Osteoblast (primary cell): Measurements from ENCODE around the gene TOB1. TPM values are rescaled to one million over a fixed set of nuclear protein-coding genes. Genes with fewer than 3 reads are reported as not detected.
A peak's percentile ranks its signal among the peaks of the same experiment; 100 is the strongest.

Experiments
- DNase-seq: peaks from one replicate; pipeline ENCODE4 v3.0.0; 2011; ENCODE audit warnings: low spot score, mixed read lengths; ENCODE audit not compliant: insufficient read length; ENCODE audit errors: missing footprints
- H2AFZ ChIP-seq: 2 replicates; pipeline ENCODE4 v1.6.0; 2011; ENCODE audit warnings: mild to moderate bottlenecking, low read length
- H3K27ac ChIP-seq: 2 replicates; pipeline ENCODE4 v1.5.1; 2011; ENCODE audit warnings: mild to moderate bottlenecking, low read depth, low read length, moderate library complexity
- H3K27me3 ChIP-seq: 2 replicates; pipeline ENCODE4 v1.6.0; 2012; ENCODE audit warnings: mild to moderate bottlenecking, control low read depth, inconsistent platforms, low read length, moderate library complexity; ENCODE audit not compliant: insufficient read depth
- H3K36me3 ChIP-seq: 2 replicates; pipeline ENCODE4 v1.5.1; 2011; ENCODE audit warnings: mild to moderate bottlenecking, low read length, control low read depth, moderate library complexity; ENCODE audit not compliant: insufficient read depth
- H3K4me1 ChIP-seq: 2 replicates; pipeline ENCODE4 v1.5.1; 2011; ENCODE audit warnings: mild to moderate bottlenecking, low read length, control low read depth, moderate library complexity; ENCODE audit not compliant: insufficient read depth
- H3K4me2 ChIP-seq: 2 replicates; pipeline ENCODE4 v1.6.0; 2011; ENCODE audit warnings: mild to moderate bottlenecking, low read length; ENCODE audit not compliant: insufficient read depth
- H3K4me3 ChIP-seq: fragments of 200-600 bp; sonication (generic); 3 replicates; pipeline ENCODE4 v1.5.1; 2012; ENCODE audit warnings: mild to moderate bottlenecking, low read length, inconsistent platforms; ENCODE audit not compliant: insufficient read depth
- H3K79me2 ChIP-seq: 2 replicates; pipeline ENCODE4 v1.6.0; 2012; ENCODE audit warnings: mild to moderate bottlenecking, low read length, control low read depth, inconsistent platforms; ENCODE audit not compliant: insufficient read depth
- H3K9me3 ChIP-seq: 2 replicates; pipeline ENCODE4 v1.5.1; 2011; ENCODE audit warnings: low read depth, low read length, control low read depth
- H4K20me1 ChIP-seq: 2 replicates; pipeline ENCODE4 v1.6.0; 2012; ENCODE audit warnings: mild to moderate bottlenecking, low read length, control low read depth; ENCODE audit not compliant: insufficient read depth
- total RNA-seq: library from RNA; depleted of rRNA; stranded (reverse); fragments of >200 nt; gene quantifications from 2 replicates; pipeline ENCODE4 v1.2.3, GENCODE V29; 2012
- TF ChIP-seq, protein P1 (sequence below): IDR thresholded peaks from 2 replicates; pipeline ENCODE4 v1.5.1; 2011; ENCODE audit warnings: mild to moderate bottlenecking, low read depth, low read length, moderate library complexity; ENCODE audit errors: extremely low read depth

The TOB1 gene
- total RNA-seq, 1 donor, result 18.8 TPM

DNA sequence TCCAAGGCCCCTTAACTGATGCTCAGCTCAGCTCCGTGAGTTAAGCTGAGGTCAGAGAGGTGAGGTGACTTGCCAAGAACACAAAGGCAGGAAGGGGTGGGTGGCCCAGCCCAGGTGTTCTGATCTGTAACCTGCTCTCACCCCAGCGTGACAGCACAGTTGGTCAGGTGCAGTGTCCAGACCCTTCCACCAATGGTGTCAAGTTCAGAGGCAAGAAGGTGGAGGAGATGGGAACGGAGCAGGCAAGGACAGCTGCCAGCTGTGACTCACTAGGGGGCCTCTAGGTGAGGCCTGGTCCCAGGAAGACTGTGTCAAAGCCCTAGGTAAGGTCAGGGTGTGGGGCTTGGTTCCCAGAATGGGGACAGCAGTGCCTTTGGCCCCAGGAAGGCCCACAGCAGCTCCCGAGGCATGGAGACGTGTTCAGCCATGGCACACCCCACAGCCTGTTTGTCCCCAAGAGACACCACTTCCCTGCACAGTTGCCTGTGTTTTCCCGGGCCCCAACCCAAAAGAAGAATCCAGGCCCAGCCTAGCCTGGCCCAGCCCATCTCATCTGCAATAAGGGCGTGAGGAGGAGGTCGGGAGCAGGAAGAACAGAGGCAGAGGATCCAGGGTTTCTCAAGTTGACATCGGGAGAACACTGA is 23.5 kb downstream of the TOB1 start:
- Histone ChIP-seq H3K79me2 (no peaks in the 10 kb centered on the region), H4K20me1 (no peaks in the 10 kb centered on the region), H3K27ac (no peak overlapping the region), H3K36me3 (no peaks in the 10 kb centered on the region), H3K27me3 (no peaks in the 10 kb centered on the region), H3K4me3 (no peak overlapping the region), H3K4me2 (no peak overlapping the region), H3K9me3 (no peaks in the 10 kb centered on the region), H3K4me1 (peaks cover 10% of the 10 kb centered on the region), H2AFZ (no peak overlapping the region)
- peak; percentile 27 for DNase-seq
- TF ChIP-seq, protein P1, sequence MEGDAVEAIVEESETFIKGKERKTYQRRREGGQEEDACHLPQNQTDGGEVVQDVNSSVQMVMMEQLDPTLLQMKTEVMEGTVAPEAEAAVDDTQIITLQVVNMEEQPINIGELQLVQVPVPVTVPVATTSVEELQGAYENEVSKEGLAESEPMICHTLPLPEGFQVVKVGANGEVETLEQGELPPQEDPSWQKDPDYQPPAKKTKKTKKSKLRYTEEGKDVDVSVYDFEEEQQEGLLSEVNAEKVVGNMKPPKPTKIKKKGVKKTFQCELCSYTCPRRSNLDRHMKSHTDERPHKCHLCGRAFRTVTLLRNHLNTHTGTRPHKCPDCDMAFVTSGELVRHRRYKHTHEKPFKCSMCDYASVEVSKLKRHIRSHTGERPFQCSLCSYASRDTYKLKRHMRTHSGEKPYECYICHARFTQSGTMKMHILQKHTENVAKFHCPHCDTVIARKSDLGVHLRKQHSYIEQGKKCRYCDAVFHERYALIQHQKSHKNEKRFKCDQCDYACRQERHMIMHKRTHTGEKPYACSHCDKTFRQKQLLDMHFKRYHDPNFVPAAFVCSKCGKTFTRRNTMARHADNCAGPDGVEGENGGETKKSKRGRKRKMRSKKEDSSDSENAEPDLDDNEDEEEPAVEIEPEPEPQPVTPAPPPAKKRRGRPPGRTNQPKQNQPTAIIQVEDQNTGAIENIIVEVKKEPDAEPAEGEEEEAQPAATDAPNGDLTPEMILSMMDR, result no peak

- H3K4me2 ChIP-seq, result no peak overlapping the region
- no peaks in the 10 kb centered on the region for H3K9me3 ChIP-seq
- TF ChIP-seq, protein P1, result peak; percentile 92
- no peaks in the 10 kb centered on the region for H3K79me2 ChIP-seq
- H3K27me3 ChIP-seq, result no peaks in the 10 kb centered on the region
- no peaks in the 10 kb centered on the region for H4K20me1 ChIP-seq
- peaks cover 10% of the 10 kb centered on the region for H3K4me1 ChIP-seq
- H3K4me3 ChIP-seq, result no peak overlapping the region
- no peaks in the 10 kb centered on the region for H3K36me3 ChIP-seq
- peak overlapping the region; percentile 66 for H2AFZ ChIP-seq
- no peak overlapping the region for H3K27ac ChIP-seq
- peak; percentile 97 for DNase-seq
Measured at GRCh38 chr17:50841949-50842354, 24.2 kb downstream of the TOB1 start.

DNA sequence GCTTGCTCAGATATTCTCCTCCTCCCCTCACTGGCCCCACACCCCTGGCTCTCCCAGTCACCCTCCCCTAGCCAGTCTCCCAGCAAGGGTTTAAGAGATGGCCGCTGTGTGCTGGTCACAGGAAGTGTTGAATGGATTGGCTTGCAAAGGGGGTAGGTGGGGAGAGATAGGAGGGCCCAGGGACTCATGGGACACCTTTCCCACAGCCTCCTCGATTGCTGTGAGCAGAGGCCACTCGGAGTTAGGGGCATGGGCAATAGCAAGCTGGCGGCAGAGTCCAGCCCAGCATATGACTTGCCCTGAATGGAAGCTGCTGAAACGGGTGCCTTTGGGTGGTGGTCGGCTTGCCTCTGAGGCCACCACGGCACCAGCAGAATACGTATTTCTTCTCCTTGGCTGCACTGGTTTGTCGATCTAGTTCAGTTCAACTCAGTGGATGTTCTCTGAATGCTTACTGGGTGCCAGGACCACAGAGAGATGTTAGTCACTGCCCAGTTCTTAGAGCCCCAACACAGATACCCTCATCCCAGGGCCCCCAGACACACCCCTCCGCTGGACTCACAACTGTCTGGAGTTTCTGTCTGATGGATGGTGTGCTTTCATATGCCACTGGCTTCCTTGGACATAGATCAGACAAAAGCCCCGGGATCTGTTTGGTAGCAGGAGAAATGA is 24.7 kb downstream of the TOB1 start:
- Histone ChIP-seq H3K4me1 (peaks cover 10% of the 10 kb centered on the region), H3K79me2 (no peaks in the 10 kb centered on the region), H2AFZ (peak overlapping the region; percentile 5), H3K9me3 (no peaks in the 10 kb centered on the region), H3K4me2 (no peak overlapping the region), H4K20me1 (no peaks in the 10 kb centered on the region), H3K36me3 (no peaks in the 10 kb centered on the region), H3K4me3 (no peak overlapping the region), H3K27ac (no peak overlapping the region), H3K27me3 (no peaks in the 10 kb centered on the region)
- TF ChIP-seq, protein P1, result no peak
- peak; percentile 58 for DNase-seq

DNA sequence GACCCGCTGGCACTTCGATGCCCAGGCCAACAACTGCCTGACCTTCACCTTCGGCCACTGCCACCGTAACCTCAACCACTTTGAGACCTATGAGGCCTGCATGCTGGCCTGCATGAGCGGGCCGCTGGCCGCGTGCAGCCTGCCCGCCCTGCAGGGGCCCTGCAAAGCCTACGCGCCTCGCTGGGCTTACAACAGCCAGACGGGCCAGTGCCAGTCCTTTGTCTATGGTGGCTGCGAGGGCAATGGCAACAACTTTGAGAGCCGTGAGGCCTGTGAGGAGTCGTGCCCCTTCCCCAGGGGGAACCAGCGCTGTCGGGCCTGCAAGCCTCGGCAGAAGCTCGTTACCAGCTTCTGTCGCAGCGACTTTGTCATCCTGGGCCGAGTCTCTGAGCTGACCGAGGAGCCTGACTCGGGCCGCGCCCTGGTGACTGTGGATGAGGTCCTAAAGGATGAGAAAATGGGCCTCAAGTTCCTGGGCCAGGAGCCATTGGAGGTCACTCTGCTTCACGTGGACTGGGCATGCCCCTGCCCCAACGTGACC is 25.8 kb downstream of the TOB1 start:
- DNase-seq, result peak; percentile 14
- no peaks in the 10 kb centered on the region for H3K36me3 ChIP-seq
- peaks cover 6% of the 10 kb centered on the region for H3K4me1 ChIP-seq
- H3K9me3 ChIP-seq, result no peaks in the 10 kb centered on the region
- H3K4me3 ChIP-seq, result no peak overlapping the region
- H3K4me2 ChIP-seq, result no peak overlapping the region
- no peak overlapping the region for H2AFZ ChIP-seq
- H3K27me3 ChIP-seq, result no peaks in the 10 kb centered on the region
- H3K79me2 ChIP-seq, result no peaks in the 10 kb centered on the region
- H4K20me1 ChIP-seq, result no peaks in the 10 kb centered on the region
- H3K27ac ChIP-seq, result no peak overlapping the region
- TF ChIP-seq, protein P1, result no peak
